HG03354 (cell line): ENCODE data around the gene NSUN5.
"Not testable (repeated sequence)": the region's sequence is repeated elsewhere in the genome, so short reads cannot be mapped to it uniquely, and the experiment has no call there.

Experiments used
- ATAC-seq: cut with Tn5 transposase; IDR thresholded peaks from one replicate; pipeline ENCODE4 v1.9.1; 2021; ENCODE audit warnings: mild to moderate bottlenecking; ENCODE audit not compliant: unreplicated experiment, poor library complexity, severe bottlenecking

NSUN5 gene

GRCh38 chr7:73301108-73301507, 7.5 kb downstream of the NSUN5 start:
- not testable (repeated sequence) for ATAC-seq

GRCh38 chr7:73299812-73300211, 8.8 kb downstream of the NSUN5 start:
- not testable (repeated sequence) for ATAC-seq

DNA sequence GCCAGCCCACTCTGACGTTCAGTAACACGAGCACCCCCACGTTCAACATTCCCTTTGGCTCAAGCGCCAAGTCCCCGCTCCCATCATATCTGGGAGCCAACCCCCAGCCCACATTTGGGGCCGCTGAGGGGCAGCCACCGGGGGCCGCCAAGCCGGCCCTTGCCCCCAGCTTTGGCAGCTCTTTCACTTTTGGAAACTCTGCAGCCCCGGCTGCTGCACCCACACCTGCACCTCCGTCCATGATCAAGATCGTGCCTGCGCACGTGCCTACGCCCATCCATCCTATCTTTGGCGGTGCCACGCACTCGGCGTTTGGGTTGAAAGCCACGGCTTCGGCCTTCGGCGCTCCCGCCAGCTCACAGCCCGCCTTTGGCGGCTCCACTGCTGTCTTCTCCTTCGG, 10.9 kb downstream of the NSUN5 start:
- not testable (repeated sequence) for ATAC-seq

DNA sequence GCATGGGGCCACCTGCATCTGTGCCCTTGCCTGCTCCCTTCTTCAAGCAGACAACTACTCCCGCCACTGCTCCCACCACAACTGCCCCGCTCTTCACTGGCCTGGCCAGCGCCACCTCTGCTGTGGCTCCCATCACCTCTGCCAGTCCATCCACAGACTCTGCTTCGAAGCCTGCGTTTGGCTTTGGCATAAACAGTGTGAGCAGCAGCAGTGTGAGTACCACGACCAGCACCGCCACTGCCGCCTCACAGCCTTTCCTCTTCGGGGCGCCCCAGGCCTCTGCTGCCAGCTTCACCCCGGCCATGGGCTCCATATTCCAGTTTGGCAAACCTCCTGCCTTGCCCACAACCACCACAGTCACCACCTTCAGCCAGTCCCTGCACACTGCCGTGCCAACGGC, 11.4 kb downstream of the NSUN5 start:
- ATAC-seq: not testable (repeated sequence)

- ATAC-seq: not testable (repeated sequence)
Observed at GRCh38 chr7:73277210-73277609, 31.4 kb downstream of the NSUN5 start.

DNA sequence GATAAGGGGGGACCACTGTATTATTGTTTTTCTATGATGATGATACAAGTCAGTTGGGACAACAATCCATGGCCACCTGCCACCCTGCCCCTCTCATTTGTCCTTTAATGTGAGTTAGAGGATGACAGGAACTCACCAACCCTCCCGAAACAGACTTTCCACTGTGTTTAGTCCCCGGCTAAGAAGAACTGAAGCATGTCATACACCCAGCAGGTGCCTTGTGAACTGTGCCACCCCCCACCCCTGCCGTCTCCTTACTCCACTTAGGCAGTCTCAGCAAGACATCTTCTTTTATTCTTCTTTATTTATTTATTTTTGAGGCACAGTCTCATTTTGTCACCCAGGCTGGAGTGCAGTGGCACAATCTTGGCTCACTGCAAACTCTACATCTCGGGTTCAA, 40.8 kb downstream of the NSUN5 start:
- not testable (repeated sequence) for ATAC-seq

DNA sequence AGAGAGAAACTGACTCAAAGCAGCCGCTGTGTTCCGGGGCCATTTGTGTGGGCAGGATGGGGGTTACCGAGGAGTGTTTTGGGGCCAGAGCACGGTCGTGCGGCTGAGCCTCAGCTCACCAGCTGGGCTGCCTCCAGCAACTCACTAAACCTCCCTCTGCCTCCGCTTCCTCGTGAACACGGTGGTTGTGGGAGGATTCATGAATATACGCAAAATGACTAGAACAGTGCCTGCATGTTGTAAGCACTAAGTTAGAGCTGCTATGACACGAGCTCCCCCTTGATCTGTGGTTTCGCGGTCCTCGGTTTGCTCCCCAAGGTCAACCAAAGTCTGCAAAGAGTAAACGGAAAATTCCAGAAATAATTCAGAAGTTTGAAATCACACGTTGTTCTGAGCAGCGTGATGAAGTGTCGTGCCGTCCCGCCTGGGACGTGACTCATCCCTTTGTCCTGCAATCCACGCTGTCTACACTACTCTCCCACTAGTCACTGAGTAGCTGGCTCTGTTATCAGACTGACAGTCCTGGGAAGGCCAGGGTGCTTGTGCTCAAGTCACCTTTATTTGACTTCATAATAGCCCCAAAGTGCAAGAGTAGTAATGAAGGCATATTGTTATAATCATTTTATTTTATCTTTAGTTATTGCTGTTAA, 41.8 kb downstream of the NSUN5 start:
- ATAC-seq: peak; percentile 74

GRCh38 chr7:73262416-73262815, 46.2 kb downstream of the NSUN5 start:
- peak; percentile 55 for ATAC-seq
